Activated CD8-positive, alpha-beta memory T cell treated with anti-CD3 and anti-CD28 coated beads, Interleukin-2, amount 50 U/mL, for 48 hours (primary cell): ENCODE data around the gene TARS2.
A peak's percentile ranks its signal among the peaks of the same experiment; 100 is the strongest.

ENCODE experiments used
- DNase-seq: peaks from one replicate; pipeline ENCODE4 v3.0.0-alpha.2; 2020

TARS2 gene

GRCh38 chr1:150543500-150544143, 56.4 kb downstream of the TARS2 start:
- no peak for DNase-seq

DNA sequence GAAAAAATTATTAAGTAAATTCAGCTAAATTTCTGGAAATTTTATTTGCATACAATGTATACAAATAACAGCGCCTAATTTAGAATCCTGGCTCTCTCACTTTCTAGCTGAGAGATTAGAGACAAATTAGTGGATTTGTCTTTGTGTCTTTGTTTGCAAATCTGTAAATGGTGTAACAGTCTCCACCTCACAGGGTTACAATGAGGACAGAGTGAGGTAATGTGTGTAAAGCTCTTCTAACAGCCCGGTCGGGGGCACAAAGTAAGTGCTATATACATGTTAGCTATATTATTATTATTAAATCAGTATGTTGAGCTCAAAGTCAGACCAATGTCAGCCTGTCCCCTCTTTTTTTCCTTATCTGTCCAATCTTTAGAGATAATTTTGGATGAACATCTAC, 57.0 kb downstream of the TARS2 start:
- no peak for DNase-seq

DNA sequence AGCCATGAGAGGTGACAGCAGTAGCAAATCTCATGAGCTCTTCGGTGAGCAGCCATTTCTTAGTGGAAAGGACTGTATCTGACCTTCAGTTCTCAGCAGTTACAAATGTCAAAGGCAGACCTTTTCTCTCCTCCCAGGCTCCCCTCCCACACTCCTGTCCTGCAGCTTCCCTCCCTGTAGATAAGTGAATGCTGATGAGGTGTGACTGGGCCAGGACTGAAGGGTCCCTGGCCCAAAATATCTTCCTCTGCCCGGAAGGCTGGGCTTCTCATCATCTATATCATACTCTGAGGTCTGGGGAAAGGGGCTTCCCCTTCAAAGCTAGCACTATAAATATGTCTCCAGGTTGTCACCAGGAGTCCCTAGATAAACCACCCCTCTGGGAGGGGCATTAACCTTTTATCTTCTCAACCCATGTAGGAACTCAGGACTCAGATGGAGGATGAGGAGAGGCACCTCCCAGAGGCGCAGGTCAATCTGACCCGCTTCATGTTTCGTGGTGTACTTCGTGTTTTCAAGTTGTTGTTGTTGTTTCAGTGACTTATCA, 58.3 kb downstream of the TARS2 start:
- DNase-seq, result no peak

- DNase-seq, result no peak
Measured at GRCh38 chr1:150546294-150546937, 59.2 kb downstream of the TARS2 start.

DNA sequence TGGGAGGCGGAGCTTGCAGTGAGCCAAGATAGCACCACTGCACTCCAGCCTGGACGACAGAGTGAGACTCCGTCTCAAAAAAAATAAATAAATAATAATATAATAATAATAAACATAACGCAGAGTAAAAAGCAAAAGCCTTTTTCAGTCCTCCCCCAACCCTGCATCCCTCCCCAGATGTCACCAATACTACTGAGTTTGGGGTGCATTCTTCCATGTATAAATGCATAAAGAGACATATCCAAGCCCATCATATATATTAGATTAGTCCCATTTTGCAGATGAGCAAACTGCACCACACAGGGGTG, 61.1 kb downstream of the TARS2 start:
- DNase-seq, result no peak

- peak; percentile 83 for DNase-seq
Measured at GRCh38 chr1:150548632-150549495, 61.6 kb downstream of the TARS2 start, which contains the start of gene ADAMTSL4. ADAMTSL4 (plus strand) TSS chr1:150549408; CDS start chr1:150552289, 2,881 bp downstream.

DNA sequence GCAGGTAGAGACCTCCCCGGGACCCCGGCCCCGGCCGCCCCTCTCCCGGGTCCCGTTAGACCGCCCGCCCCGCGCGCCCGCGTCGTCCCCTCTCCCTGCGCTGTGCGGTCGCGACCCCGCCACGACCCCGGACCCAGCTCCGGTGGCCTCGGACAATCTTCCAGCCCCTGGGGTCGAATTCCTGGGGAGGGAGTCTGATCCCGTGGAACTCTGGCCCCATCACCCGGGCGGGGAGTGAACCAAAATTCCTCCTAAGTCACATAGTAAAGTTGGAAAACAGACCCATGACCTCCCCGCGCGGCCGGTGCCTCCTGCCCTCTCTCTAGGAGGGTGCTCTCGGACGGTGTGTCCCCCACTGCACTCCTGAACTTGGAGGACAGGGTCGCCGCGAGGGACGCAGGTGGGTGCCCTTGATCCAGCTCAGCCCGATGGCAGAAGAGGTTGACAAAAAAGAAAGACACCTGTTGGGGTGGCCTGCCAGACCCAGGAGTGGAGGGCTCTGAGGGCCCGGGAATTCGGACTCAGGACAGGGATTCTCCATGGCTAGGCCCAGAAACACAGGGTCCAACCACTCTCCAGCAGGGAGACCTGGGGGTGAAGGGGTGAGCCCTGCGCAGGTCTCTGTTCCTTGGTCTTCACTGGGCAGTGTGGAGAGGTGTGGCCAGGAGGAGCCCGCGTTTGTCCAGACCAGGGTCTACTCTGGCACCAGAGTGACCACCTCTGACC, 62.4 kb downstream of the TARS2 start:
- DNase-seq, result no peak

GRCh38 chr1:150550222-150551050, 63.2 kb downstream of the TARS2 start:
- no peak for DNase-seq

GRCh38 chr1:150551051-150551783, 64.0 kb downstream of the TARS2 start:
- DNase-seq, result no peak

- DNase-seq, result no peak
Measured at GRCh38 chr1:150551784-150552127, 64.5 kb downstream of the TARS2 start.

DNA sequence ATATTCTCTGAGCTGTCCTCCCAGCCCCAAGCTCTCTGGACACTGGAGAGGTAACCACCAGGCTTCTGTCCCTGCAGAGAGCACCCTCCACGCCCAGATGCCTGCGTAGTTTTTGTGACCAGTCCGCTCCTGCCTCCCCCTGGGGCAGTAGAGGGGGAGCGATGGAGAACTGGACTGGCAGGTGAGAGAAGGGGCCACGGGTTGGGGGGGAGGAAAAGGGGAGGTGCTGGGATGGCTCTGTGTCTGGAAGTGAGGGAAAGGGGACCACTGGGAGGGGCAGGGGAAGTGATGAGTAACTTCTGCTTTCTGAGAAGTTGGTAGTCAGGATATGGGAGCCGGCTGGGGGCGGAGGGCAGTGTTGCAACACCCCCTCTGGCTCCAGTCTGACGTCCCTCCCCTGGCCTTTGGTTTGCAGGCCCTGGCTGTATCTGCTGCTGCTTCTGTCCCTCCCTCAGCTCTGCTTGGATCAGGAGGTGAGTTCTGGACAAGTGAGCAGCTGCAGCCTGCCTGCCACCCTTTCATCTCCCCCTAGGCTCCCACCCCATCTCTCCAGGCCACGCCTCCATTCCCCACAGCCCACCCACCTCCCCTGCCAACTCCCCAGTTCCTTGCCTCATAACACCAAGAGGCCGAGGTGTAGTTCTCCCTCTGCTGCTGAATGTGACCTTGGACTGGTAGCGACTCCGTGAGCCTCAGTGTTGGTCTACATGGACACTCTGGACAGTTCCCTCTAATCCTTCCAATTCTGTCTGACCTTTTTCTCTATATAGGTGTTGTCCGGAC, 65.1 kb downstream of the TARS2 start:
- DNase-seq, result peak; percentile 60

DNA sequence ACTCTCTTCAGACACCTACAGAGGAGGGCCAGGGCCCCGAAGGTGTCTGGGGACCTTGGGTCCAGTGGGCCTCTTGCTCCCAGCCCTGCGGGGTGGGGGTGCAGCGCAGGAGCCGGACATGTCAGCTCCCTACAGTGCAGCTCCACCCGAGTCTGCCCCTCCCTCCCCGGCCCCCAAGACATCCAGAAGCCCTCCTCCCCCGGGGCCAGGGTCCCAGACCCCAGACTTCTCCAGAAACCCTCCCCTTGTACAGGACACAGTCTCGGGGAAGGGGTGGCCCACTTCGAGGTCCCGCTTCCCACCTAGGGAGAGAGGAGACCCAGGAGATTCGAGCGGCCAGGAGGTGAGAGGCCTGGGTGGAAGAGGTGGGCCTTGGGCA, 65.7 kb downstream of the TARS2 start:
- DNase-seq, result peak; percentile 50

GRCh38 chr1:150553392-150554085, 66.3 kb downstream of the TARS2 start:
- DNase-seq, result no peak

DNA sequence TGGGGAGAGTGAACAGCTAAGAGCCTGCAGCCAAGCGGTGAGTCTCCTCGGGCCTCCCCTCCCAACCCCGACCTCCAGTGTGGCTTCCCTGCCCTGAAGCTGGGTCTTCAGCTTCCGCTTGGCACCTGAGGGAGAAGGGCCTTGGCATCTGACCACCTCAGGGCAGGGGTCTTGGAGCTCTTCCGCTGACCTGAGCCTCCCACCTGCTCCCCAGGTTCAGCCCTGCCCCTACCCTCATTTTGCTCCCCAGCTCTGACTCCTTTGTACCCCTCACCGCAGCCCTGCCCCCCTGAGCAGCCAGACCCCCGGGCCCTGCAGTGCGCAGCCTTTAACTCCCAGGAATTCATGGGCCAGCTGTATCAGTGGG, 66.8 kb downstream of the TARS2 start:
- no peak for DNase-seq

DNA sequence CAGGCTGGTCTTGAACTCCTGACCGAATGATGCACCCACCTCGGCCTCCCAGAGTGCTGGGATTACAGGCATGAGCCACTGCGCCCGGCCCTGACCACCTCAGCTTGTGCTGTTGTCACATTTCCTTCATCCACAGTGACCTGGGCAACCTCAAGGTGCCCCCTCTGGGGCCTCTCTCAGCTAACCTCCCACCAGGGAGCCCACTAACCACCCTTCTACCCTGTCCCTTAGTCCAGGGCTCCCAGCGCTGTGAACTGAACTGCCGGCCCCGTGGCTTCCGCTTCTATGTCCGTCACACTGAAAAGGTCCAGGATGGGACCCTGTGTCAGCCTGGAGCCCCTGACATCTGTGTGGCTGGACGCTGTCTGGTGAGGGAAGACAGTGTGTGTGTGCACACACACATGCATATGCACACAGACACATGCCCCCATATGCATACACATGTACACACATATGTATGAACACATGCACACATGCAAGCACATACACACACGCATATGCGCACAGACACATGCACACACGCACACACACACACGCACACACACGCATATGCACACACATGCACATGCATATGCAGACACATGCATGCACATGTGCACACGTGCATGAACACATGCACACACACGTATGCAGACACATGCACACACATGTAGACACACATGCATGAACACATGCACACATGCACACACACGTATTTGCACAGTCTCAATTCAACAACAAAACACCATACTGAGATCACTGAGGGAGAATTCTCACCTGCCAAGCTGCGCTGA, 68.2 kb downstream of the TARS2 start:
- no peak for DNase-seq

DNA sequence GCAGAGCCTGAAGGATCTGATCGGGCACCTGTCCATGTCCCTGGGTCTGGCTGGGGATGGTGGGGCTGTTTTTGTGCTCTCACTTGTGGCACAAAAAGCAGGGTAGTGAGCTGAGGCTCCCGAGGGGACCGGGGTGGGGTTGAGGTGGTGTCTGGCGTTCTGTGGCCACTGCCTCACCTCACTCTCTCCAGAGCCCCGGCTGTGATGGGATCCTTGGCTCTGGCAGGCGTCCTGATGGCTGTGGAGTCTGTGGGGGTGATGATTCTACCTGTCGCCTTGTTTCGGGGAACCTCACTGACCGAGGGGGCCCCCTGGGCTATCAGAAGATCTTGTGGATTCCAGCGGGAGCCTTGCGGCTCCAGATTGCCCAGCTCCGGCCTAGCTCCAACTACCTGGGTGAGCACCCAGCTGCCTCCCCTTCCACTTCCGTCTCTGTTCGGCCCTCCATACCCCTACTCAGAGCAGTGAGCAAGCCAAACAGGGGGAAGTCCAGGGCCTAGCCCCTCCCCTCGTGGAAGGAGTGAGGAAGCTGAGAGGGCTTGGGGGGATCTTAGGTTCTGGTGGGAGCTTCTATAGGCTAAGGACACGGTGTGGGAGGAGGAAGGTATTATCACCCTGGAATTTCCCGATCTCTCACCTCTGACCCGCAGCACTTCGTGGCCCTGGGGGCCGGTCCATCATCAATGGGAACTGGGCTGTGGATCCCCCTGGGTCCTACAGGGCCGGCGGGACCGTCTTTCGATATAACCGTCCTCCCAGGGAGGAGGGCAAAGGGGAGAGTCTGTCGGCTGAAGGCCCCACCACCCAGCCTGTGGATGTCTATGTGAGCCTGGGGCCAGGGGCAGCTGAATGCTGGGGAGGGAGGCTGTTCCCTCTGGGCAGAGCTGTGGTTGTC, 69.0 kb downstream of the TARS2 start:
- DNase-seq, result no peak

GRCh38 chr1:150557065-150557600, 69.9 kb downstream of the TARS2 start:
- no peak for DNase-seq
